ENCODE results near the gene MKRN2.

MKRN2 gene

DNA sequence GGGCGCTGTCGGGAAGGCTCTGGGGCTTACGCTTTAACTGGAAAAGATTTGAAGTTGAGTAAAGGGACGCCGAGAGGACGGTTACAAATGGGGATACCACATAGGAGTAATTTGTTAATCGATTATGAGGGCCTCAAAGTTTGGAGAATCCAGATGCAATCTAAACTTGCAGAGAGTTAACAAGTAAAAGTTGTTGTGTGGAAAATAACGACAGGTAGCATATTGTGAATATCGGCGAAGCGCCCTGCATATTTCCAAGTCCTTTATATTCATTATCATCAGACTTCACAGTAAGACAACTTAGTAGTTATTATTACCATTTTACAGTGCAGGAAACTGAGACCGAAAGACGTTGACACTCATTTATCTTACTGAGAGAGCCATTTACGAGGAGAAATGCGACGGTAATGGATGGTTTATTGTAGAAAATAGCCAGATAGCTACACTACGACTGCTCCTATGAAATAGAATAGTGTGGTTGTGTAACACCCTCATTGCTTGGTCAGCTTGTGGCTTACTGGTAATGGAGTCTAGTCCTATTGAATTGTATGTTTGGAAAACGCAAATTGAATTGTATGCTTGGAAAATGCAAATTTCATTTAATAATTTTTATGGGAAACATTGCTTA lies 700 bp downstream of the MKRN2 start:
- Histone ChIP-seq H3K4me3 (ENCODE audit: low read length) (peak overlapping the region; percentile 98), H3K27ac (ENCODE audit: low read length) (peak overlapping the region; percentile 62), H3K4me1 (ENCODE audit: insufficient read depth, low read length) (peaks cover 16% of the 10 kb centered on the region), H3K36me3 (ENCODE audit: insufficient read depth, low read depth, low read length) (no peaks in the 10 kb centered on the region), H3K9me3 (ENCODE audit: insufficient read depth, low read depth, low read length) (no peaks in the 10 kb centered on the region), H3K9ac (ENCODE audit: low read depth, low read length) (peak overlapping the region; percentile 93), H3K27me3 (ENCODE audit: insufficient read depth, low read length) (peaks cover 3% of the 10 kb centered on the region; the same call in 1 of the 2 replicates)

DNA sequence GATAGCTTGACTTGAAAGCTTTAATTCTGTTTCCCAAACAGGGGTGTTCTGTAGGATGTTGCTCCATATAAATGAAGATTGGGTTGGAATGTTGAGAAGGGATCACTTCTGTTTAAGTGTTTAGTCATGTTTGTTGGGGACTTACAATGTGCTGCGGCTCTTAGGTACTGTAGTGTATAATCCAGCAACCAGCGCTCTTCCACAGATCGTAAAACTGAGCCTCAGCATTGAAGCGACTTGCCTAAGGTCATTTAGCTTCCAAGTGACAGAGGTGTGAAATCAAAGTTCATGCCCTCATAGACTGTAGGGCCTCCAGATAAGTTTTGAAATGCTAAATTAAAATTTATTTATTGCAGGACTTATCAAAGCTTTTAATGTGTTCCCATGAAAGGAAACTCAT lies 1.8 kb downstream of the MKRN2 start:
- H3K36me3 ChIP-seq (ENCODE audit: insufficient read depth, low read depth, low read length) = no peaks in the 10 kb centered on the region
- peaks cover 19% of the 10 kb centered on the region for H3K4me1 ChIP-seq (ENCODE audit: insufficient read depth, low read length)
- no peaks in the 10 kb centered on the region for H3K9me3 ChIP-seq (ENCODE audit: insufficient read depth, low read depth, low read length)
- no peak overlapping the region for H3K27ac ChIP-seq (ENCODE audit: low read length)
- peak overlapping the region; percentile 98 for H3K4me3 ChIP-seq (ENCODE audit: low read length)
- peaks cover 3% of the 10 kb centered on the region; the same call in 1 of the 2 replicates for H3K27me3 ChIP-seq (ENCODE audit: insufficient read depth, low read length)
- peak overlapping the region; percentile 93; the same call in 1 of the 2 replicates for H3K9ac ChIP-seq (ENCODE audit: low read depth, low read length)

DNA sequence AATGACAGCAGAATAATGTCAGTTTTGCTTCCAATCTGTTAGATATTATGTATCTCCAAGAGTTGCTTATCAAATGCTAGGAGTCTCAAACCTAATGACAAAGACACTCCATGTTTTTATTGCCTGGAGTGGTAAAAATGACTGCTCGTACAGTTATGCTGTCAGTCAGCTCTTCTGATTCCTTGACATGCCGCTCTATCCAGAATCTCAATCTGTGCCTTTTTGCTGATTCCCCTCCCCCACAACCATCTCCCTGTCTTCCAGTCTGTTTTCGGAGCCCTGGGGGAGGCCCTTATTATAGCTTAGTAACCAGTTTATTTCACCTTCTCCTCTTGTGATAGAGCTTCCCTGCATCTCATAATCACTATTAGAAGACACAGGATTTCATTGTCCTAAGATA lies 2.6 kb downstream of the MKRN2 start:
- H3K9ac ChIP-seq (ENCODE audit: low read depth, low read length) = no peak overlapping the region
- H3K27ac ChIP-seq (ENCODE audit: low read length) = no peak overlapping the region
- no peak overlapping the region for H3K4me3 ChIP-seq (ENCODE audit: low read length)
- peaks cover 3% of the 10 kb centered on the region; the same call in 1 of the 2 replicates for H3K27me3 ChIP-seq (ENCODE audit: insufficient read depth, low read length)
- H3K9me3 ChIP-seq (ENCODE audit: insufficient read depth, low read depth, low read length) = no peaks in the 10 kb centered on the region
- no peaks in the 10 kb centered on the region for H3K36me3 ChIP-seq (ENCODE audit: insufficient read depth, low read depth, low read length)
- H3K4me1 ChIP-seq (ENCODE audit: insufficient read depth, low read length) = peaks cover 19% of the 10 kb centered on the region

DNA sequence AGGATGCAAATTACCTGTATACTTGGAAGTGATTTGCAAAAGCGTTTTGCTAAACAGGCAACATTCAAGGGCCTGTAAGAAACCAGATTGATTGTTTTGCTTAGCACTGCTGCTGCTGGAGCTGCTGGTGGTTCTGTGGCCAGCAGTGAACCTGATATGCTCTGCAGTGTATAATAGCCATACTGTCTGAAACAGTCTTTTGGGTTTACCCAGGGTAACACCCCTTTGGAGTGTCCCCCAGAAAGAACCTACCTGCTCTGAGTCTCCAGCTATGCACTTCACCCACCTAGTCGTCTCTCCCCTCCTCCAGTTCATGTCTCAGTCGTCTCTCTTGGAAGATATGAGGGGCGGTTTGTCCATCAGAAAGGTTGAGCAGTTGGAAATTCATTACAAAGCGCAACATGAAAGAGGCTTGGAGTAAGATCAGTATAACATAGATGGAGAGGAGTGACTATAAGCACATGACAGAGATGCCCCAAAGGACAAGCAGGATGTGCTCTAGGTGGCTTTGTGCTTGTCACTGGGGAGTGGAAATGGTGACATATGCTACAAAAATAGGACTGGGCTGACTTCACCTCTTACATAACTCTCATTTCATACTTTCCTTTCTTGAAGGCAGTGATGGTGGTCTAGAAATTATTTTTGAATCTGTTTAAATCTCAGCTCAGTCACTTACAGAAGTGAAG lies 3.8 kb downstream of the MKRN2 start:
- no peak overlapping the region for H3K4me3 ChIP-seq (ENCODE audit: low read length)
- H3K36me3 ChIP-seq (ENCODE audit: insufficient read depth, low read depth, low read length) = no peaks in the 10 kb centered on the region
- no peaks in the 10 kb centered on the region for H3K27me3 ChIP-seq (ENCODE audit: insufficient read depth, low read length)
- H3K9me3 ChIP-seq (ENCODE audit: insufficient read depth, low read depth, low read length) = no peaks in the 10 kb centered on the region
- H3K27ac ChIP-seq (ENCODE audit: low read length) = no peak overlapping the region
- H3K9ac ChIP-seq (ENCODE audit: low read depth, low read length) = no peak overlapping the region
- H3K4me1 ChIP-seq (ENCODE audit: insufficient read depth, low read length) = peaks cover 19% of the 10 kb centered on the region

DNA sequence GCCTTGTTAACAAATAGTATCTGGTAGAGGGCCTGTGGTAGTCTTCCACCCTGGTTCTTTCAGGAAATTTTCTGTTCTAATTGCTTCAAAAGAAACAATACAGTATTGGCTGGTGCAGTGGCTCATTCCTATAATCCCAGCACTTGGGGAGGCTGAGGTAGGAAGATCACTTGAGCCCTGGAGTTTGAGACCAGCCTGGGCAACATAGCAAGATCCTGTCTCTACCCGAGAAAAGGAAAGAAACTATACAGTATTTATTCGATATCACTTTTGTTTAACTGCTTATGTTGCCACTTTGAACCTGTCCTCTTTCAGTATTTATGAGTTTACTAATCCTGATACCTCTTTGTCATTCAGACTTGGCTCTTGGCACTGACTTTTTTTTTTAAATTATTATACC lies 4.5 kb downstream of the MKRN2 start:
- no peaks in the 10 kb centered on the region for H3K27me3 ChIP-seq (ENCODE audit: insufficient read depth, low read length)
- H3K9ac ChIP-seq (ENCODE audit: low read depth, low read length) = no peak overlapping the region
- no peak overlapping the region for H3K4me3 ChIP-seq (ENCODE audit: low read length)
- no peaks in the 10 kb centered on the region for H3K36me3 ChIP-seq (ENCODE audit: insufficient read depth, low read depth, low read length)
- H3K4me1 ChIP-seq (ENCODE audit: insufficient read depth, low read length) = peaks cover 19% of the 10 kb centered on the region
- H3K9me3 ChIP-seq (ENCODE audit: insufficient read depth, low read depth, low read length) = no peaks in the 10 kb centered on the region
- H3K27ac ChIP-seq (ENCODE audit: low read length) = no peak overlapping the region

DNA sequence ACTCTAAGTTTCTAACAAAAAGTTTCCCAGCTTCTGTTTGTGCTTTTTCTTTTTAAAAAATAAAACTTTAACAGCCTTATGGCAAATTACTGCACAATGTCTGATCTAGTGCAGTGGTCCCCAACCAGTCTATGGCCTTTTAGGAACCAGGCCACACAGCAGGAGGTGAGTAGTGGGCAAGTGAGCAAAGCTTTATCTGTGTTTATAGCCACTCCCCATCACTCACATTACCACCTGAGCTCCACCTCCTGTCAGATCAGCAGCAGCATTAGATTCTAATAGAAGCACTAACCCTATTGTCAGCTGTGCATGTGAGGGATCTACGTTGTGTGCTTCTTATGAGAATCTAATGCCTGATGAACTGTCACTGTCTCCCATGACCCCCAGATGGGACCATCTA lies 5.6 kb downstream of the MKRN2 start:
- Histone ChIP-seq H3K27ac (ENCODE audit: low read length) (no peak overlapping the region), H3K4me3 (ENCODE audit: low read length) (no peak overlapping the region), H3K4me1 (ENCODE audit: insufficient read depth, low read length) (peaks cover 19% of the 10 kb centered on the region), H3K9ac (ENCODE audit: low read depth, low read length) (no peak overlapping the region), H3K36me3 (ENCODE audit: insufficient read depth, low read depth, low read length) (no peaks in the 10 kb centered on the region), H3K27me3 (ENCODE audit: insufficient read depth, low read length) (no peaks in the 10 kb centered on the region), H3K9me3 (ENCODE audit: insufficient read depth, low read depth, low read length) (no peaks in the 10 kb centered on the region)

DNA sequence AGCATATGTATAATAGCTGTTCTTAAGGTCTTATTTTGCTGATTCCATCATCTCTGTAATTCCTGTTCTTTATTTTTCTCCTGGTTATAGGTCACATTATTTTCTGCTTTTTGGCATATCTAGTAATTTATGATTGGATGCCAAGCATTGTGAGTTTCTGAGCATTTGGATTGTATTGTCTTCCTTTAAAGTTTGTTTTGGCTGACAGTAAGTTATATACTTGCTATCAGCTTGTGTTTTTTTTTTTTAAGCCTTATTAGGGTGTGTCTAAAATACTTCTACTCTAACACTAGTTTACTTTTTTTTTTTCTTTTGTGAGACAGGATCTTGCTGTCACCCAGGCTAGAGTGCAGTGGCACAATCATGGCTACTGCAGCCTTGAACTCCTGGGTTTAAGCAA lies 10.1 kb downstream of the MKRN2 start:
- Histone ChIP-seq H3K27ac (ENCODE audit: low read length) (no peak overlapping the region), H3K36me3 (ENCODE audit: insufficient read depth, low read depth, low read length) (peaks cover 33% of the 10 kb centered on the region), H3K4me1 (ENCODE audit: insufficient read depth, low read length) (peaks cover 3% of the 10 kb centered on the region), H3K9me3 (ENCODE audit: insufficient read depth, low read depth, low read length) (no peaks in the 10 kb centered on the region), H3K9ac (ENCODE audit: low read depth, low read length) (no peak overlapping the region), H3K27me3 (ENCODE audit: insufficient read depth, low read length) (no peaks in the 10 kb centered on the region), H3K4me3 (ENCODE audit: low read length) (no peak overlapping the region)

DNA sequence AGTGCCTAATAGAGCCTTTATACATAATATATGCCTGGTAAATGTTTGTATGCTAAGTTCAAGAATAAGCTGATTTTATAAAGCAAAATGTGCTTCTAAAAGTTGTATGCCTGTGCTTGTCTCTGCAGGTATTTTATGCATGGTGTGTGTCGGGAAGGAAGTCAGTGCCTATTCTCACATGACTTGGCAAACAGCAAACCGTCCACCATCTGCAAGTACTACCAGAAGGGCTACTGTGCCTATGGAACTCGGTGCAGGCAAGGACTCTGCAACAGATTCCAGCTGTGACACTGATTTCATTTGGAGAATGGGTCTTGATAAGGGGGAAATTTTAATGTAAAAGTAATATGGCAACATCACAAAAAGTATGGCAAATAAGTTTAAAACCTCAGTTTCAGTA lies 11.9 kb downstream of the MKRN2 start:
- Histone ChIP-seq H3K27ac (ENCODE audit: low read length) (no peak overlapping the region), H3K4me1 (ENCODE audit: insufficient read depth, low read length) (no peaks in the 10 kb centered on the region; the same call in 1 of the 2 replicates), H3K9ac (ENCODE audit: low read depth, low read length) (no peak overlapping the region), H3K27me3 (ENCODE audit: insufficient read depth, low read length) (no peaks in the 10 kb centered on the region), H3K36me3 (ENCODE audit: insufficient read depth, low read depth, low read length) (peaks cover 49% of the 10 kb centered on the region), H3K9me3 (ENCODE audit: insufficient read depth, low read depth, low read length) (no peaks in the 10 kb centered on the region), H3K4me3 (ENCODE audit: low read length) (no peak overlapping the region)

DNA sequence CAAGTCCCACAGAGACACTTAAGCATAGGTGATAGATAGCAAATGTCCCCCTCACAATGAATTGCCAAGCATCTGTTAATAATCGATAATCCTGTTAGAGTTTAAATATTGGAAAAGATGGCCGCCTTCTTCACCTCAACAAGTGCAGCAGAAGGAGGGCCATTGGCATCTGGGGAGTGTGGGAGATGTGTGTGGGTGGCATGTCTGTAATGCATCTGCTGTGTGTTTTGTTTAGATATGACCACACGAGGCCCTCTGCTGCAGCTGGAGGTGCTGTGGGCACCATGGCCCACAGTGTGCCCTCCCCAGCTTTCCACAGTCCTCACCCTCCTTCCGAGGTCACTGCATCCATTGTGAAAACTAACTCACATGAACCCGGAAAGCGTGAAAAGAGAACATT lies 12.9 kb downstream of the MKRN2 start:
- no peaks in the 10 kb centered on the region; the same call in 1 of the 2 replicates for H3K4me1 ChIP-seq (ENCODE audit: insufficient read depth, low read length)
- no peak overlapping the region for H3K27ac ChIP-seq (ENCODE audit: low read length)
- H3K27me3 ChIP-seq (ENCODE audit: insufficient read depth, low read length) = no peaks in the 10 kb centered on the region
- H3K4me3 ChIP-seq (ENCODE audit: low read length) = no peak overlapping the region
- no peak overlapping the region for H3K9ac ChIP-seq (ENCODE audit: low read depth, low read length)
- peaks cover 60% of the 10 kb centered on the region for H3K36me3 ChIP-seq (ENCODE audit: insufficient read depth, low read depth, low read length)
- H3K9me3 ChIP-seq (ENCODE audit: insufficient read depth, low read depth, low read length) = no peaks in the 10 kb centered on the region

DNA sequence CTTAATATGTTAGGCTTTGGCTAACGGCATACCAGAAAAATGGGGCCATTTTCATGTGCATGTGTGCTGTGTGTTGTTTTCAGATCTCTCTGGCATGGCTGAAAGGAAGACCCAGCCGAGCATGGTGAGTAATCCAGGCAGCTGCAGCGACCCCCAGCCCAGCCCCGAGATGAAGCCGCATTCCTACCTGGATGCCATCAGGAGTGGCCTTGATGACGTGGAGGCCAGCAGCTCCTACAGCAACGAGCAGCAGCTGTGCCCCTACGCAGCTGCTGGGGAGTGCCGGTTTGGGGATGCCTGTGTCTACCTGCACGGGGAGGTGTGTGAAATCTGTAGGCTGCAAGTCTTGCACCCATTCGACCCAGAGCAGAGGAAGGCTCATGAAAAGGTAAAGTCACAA lies 15.1 kb downstream of the MKRN2 start:
- no peak overlapping the region for H3K4me3 ChIP-seq (ENCODE audit: low read length)
- H3K36me3 ChIP-seq (ENCODE audit: insufficient read depth, low read depth, low read length) = peaks cover 81% of the 10 kb centered on the region
- H3K9me3 ChIP-seq (ENCODE audit: insufficient read depth, low read depth, low read length) = no peaks in the 10 kb centered on the region
- no peak overlapping the region for H3K27ac ChIP-seq (ENCODE audit: low read length)
- no peaks in the 10 kb centered on the region for H3K27me3 ChIP-seq (ENCODE audit: insufficient read depth, low read length)
- no peaks in the 10 kb centered on the region for H3K4me1 ChIP-seq (ENCODE audit: insufficient read depth, low read length)
- H3K9ac ChIP-seq (ENCODE audit: low read depth, low read length) = no peak overlapping the region

DNA sequence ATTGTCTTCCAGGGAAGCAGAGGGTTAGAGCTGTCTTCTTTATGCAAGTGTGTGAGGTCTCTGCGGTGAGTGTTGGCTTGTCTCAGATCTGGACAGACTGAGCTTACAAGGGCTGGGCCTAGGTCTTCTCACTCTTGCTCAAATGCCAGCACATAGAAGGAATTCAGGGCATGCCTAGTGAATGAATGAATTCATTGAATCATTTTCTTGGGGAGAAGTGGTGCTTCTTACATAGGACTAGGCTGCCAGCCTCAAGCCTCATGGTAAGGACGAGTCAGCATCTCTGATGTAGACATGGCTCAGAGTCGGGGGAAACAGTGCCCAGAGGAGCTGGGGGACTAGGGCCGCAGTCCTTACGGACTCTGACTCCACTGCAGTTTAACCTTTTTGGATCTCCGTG lies 17.2 kb downstream of the MKRN2 start:
- Histone ChIP-seq H3K9ac (ENCODE audit: low read depth, low read length) (no peak overlapping the region), H3K27ac (ENCODE audit: low read length) (no peak overlapping the region), H3K4me1 (ENCODE audit: insufficient read depth, low read length) (no peaks in the 10 kb centered on the region), H3K27me3 (ENCODE audit: insufficient read depth, low read length) (no peaks in the 10 kb centered on the region), H3K36me3 (ENCODE audit: insufficient read depth, low read depth, low read length) (peaks cover 95% of the 10 kb centered on the region), H3K4me3 (ENCODE audit: low read length) (no peak overlapping the region), H3K9me3 (ENCODE audit: insufficient read depth, low read depth, low read length) (no peaks in the 10 kb centered on the region)

DNA sequence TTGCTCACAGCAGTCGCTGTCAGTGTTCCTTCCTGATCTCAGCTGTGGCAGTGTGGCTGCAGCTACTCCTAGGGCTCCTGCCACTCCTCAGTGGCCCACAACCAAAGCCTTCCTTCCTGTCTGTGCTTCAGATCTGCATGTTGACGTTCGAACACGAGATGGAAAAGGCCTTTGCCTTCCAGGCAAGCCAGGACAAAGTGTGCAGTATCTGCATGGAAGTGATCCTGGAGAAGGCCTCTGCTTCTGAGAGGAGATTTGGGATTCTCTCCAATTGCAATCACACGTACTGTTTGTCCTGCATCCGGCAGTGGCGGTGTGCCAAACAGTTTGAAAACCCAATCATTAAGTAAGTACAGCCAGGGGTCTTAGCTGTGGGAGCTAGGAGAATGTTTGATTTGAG lies 17.8 kb downstream of the MKRN2 start:
- Histone ChIP-seq H3K9me3 (ENCODE audit: insufficient read depth, low read depth, low read length) (no peaks in the 10 kb centered on the region), H3K9ac (ENCODE audit: low read depth, low read length) (no peak overlapping the region), H3K36me3 (ENCODE audit: insufficient read depth, low read depth, low read length) (peaks cover 95% of the 10 kb centered on the region), H3K27me3 (ENCODE audit: insufficient read depth, low read length) (no peaks in the 10 kb centered on the region), H3K27ac (ENCODE audit: low read length) (no peak overlapping the region), H3K4me1 (ENCODE audit: insufficient read depth, low read length) (no peaks in the 10 kb centered on the region), H3K4me3 (ENCODE audit: low read length) (no peak overlapping the region)

Measured in iPS-20b (cell line).